ENCODE results near the gene NUMB. TPM values are rescaled to one million over a fixed set of nuclear protein-coding genes. Genes with fewer than 3 reads are reported as not detected.

The NUMB gene
- total and polyA plus RNA-seq, 2 of the 13 experiments (the other 11 are each of a cell fraction or from before 2014, with no cell fraction given): 20.3 to 71.1 TPM

DNA sequence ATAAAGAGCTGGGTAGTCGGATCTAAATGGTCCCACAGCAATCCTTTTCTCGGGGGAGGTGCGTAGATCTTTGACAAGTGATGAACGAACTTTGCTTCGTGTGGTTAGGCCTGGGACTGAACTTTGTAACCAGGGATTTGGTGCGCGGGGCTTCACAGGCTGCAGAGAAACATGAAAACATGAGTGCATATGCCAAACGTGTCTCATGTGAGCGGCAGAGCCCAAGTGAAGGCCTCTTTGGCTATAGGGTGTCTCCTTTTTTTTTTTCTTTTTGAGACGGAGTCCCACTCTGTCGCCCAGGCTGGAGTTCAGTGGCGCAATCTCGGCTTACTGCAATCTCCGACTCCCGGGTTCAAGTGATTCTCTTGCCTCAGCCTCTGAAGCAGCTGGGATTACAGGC lies 20.3 kb upstream of the NUMB start (continued):
- TF ChIP-seq ZSCAN31 (CRISPR knock-in tag; IDR thresholded peaks at IDR 0.05; ENCODE audit: low read depth) (no peak), KDM1A (CRISPR knock-in tag; IDR thresholded peaks at IDR 0.05) (0 out of 2 replicates have a peak, but pooled peaks have one; percentile 6), ZNF766 (CRISPR knock-in tag; IDR thresholded peaks at IDR 0.05; ENCODE audit: borderline replicate concordance) (no peak), TCF7 (IDR thresholded peaks at IDR 0.05; ENCODE audit: low read depth) (0 out of 2 replicates have a peak, but pooled peaks have one; percentile 18), MEIS1 (CRISPR knock-in tag; IDR thresholded peaks at IDR 0.05; ENCODE audit: borderline replicate concordance) (peak; percentile 25; the same call in 1 of the 2 replicates), RNF2 (conservative IDR thresholded peaks at IDR 0.05; ENCODE audit: low read depth) (no peak), ZKSCAN8 (CRISPR knock-in tag; IDR thresholded peaks at IDR 0.05; ENCODE audit: borderline replicate concordance) (no peak), RCOR2 (CRISPR knock-in tag; IDR thresholded peaks at IDR 0.05) (no peak), ATF7 (IDR thresholded peaks at IDR 0.05) (no peak), ATF7 (CRISPR knock-in tag; IDR thresholded peaks at IDR 0.05) (no peak), ZNF382 (CRISPR knock-in tag; IDR thresholded peaks at IDR 0.05; ENCODE audit: borderline replicate concordance) (no peak), ZNF720 (CRISPR knock-in tag; IDR thresholded peaks at IDR 0.05) (no peak), ZNF547 (CRISPR knock-in tag; IDR thresholded peaks at IDR 0.05) (no peak), ZNF558 (CRISPR knock-in tag; IDR thresholded peaks at IDR 0.05; ENCODE audit: borderline replicate concordance) (no peak), JARID2 (CRISPR knock-in tag; IDR thresholded peaks at IDR 0.05; ENCODE audit: insufficient replicate concordance) (no peak), FIP1L1 (IDR thresholded peaks at IDR 0.05; ENCODE audit: borderline replicate concordance, insufficient read depth, low read depth, low read length) (no peak), ZNF607 (CRISPR knock-in tag; IDR thresholded peaks at IDR 0.05; ENCODE audit: borderline replicate concordance) (no peak), ZNF225 (CRISPR knock-in tag; IDR thresholded peaks at IDR 0.05) (no peak), MXD4 (CRISPR knock-in tag; IDR thresholded peaks at IDR 0.05) (no peak), NR3C1 (CRISPR knock-in tag; IDR thresholded peaks at IDR 0.05) (no peak), MZF1 (CRISPR knock-in tag; IDR thresholded peaks at IDR 0.05; ENCODE audit: borderline replicate concordance) (no peak), MEIS2 (CRISPR knock-in tag; IDR thresholded peaks at IDR 0.05) (peak; percentile 73; the same call in 1 of the 2 replicates), SALL1 (CRISPR knock-in tag; IDR thresholded peaks at IDR 0.05) (no peak), HMG20A (CRISPR knock-in tag; IDR thresholded peaks at IDR 0.05; ENCODE audit: borderline replicate concordance) (0 out of 2 replicates have a peak, but pooled peaks have one; percentile 31), ZC3H4 (CRISPR knock-in tag; IDR thresholded peaks at IDR 0.05; ENCODE audit: borderline replicate concordance) (no peak), BORCS8-MEF2B (CRISPR knock-in tag; IDR thresholded peaks at IDR 0.05) (no peak), DNMT1 (CRISPR knock-in tag; IDR thresholded peaks at IDR 0.05) (no peak)
- TF ChIP-seq, protein P1, sequence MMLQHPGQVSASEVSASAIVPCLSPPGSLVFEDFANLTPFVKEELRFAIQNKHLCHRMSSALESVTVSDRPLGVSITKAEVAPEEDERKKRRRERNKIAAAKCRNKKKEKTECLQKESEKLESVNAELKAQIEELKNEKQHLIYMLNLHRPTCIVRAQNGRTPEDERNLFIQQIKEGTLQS (CRISPR knock-in tag; IDR thresholded peaks at IDR 0.05): no peak
- TF ChIP-seq, protein P2, sequence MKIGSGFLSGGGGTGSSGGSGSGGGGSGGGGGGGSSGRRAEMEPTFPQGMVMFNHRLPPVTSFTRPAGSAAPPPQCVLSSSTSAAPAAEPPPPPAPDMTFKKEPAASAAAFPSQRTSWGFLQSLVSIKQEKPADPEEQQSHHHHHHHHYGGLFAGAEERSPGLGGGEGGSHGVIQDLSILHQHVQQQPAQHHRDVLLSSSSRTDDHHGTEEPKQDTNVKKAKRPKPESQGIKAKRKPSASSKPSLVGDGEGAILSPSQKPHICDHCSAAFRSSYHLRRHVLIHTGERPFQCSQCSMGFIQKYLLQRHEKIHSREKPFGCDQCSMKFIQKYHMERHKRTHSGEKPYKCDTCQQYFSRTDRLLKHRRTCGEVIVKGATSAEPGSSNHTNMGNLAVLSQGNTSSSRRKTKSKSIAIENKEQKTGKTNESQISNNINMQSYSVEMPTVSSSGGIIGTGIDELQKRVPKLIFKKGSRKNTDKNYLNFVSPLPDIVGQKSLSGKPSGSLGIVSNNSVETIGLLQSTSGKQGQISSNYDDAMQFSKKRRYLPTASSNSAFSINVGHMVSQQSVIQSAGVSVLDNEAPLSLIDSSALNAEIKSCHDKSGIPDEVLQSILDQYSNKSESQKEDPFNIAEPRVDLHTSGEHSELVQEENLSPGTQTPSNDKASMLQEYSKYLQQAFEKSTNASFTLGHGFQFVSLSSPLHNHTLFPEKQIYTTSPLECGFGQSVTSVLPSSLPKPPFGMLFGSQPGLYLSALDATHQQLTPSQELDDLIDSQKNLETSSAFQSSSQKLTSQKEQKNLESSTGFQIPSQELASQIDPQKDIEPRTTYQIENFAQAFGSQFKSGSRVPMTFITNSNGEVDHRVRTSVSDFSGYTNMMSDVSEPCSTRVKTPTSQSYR (CRISPR knock-in tag; IDR thresholded peaks at IDR 0.05; ENCODE audit: borderline replicate concordance): peak; percentile 64; the same call in 1 of the 2 replicates
- TF ChIP-seq, protein P3, sequence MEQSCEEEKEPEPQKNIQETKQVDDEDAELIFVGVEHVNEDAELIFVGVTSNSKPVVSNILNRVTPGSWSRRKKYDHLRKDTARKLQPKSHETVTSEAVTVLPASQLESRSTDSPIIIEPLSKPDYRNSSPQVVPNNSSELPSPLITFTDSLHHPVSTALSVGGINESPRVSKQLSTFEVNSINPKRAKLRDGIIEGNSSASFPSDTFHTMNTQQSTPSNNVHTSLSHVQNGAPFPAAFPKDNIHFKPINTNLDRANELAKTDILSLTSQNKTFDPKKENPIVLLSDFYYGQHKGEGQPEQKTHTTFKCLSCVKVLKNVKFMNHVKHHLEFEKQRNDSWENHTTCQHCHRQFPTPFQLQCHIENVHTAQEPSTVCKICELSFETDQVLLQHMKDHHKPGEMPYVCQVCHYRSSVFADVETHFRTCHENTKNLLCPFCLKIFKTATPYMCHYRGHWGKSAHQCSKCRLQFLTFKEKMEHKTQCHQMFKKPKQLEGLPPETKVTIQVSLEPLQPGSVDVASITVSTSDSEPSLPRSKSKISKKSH (CRISPR knock-in tag; IDR thresholded peaks at IDR 0.05; ENCODE audit: borderline replicate concordance): no peak
